Skeletal muscle tissue (tissue), 4 donors: ENCODE data around the gene MTG2. TPM values are rescaled to one million over a fixed set of nuclear protein-coding genes. Genes with fewer than 3 reads are reported as not detected.
A peak's percentile ranks its signal among the peaks of the same experiment; 100 is the strongest.

Source experiments
- H3K27ac ChIP-seq: one replicate; pipeline ENCODE4 v1.7.0; 2013; ENCODE audit warnings: mild to moderate bottlenecking, low read depth, low read length, inconsistent platforms
- H3K27me3 ChIP-seq, 3 donors: one replicate each; pipeline ENCODE4 v1.7.0; 2013; ENCODE audit warnings: low read length in 3 of 3; ENCODE audit not compliant: control insufficient read depth in 3 of 3, insufficient read depth in 3 of 3
- H3K36me3 ChIP-seq, 3 donors: one replicate each; pipeline ENCODE4 v1.7.0; 2013; ENCODE audit warnings: low read length in 3 of 3; ENCODE audit not compliant: control insufficient read depth in 3 of 3, insufficient read depth in 3 of 3
- H3K4me1 ChIP-seq, 3 donors: one replicate each; pipeline ENCODE4 v1.7.0; 2013; ENCODE audit warnings: low read length in 3 of 3, mild to moderate bottlenecking in 3 of 3; ENCODE audit not compliant: control insufficient read depth in 3 of 3, insufficient read depth in 3 of 3
- H3K4me3 ChIP-seq, 3 donors: one replicate each; pipeline ENCODE4 v1.7.0; 2013; ENCODE audit warnings: low read length in 3 of 3
- H3K9ac ChIP-seq, 3 donors: one replicate each; pipeline ENCODE4 v1.7.0; 2013; ENCODE audit warnings: low read length in 3 of 3, mild to moderate bottlenecking in 3 of 3, moderate library complexity in 2 of 3, low read depth in 1 of 3
- H3K9me3 ChIP-seq, 3 donors: one replicate each; pipeline ENCODE4 v1.7.0; 2013; ENCODE audit warnings: low read length in 3 of 3; ENCODE audit not compliant: control insufficient read depth in 3 of 3
- total RNA-seq: library from RNA; depleted of rRNA; stranded (reverse); fragments of >200 nt; gene quantifications from one replicate; pipeline ENCODE4 v1.2.3, GENCODE V29; 2014
- donor health status: Osteomylitis.

The MTG2 gene
- total RNA-seq, 1 donor from 2014 or later, result 10.4 TPM

GRCh38 chr20:62155428-62156253 is 27.2 kb upstream of the MTG2 start:
- Histone ChIP-seq H3K36me3 (peaks cover 6 to 16% (median 8%) of the 10 kb centered on the region in 3 donors), H3K4me3 (no peak overlapping the region), H3K9ac (no peak overlapping the region), H3K4me1 (peaks cover 11 to 26% (median 26%) of the 10 kb centered on the region in 3 donors), H3K27ac (no peak overlapping the region), H3K27me3 (no peaks in the 10 kb centered on the region), H3K9me3 (no peaks in the 10 kb centered on the region)

- H3K36me3 ChIP-seq, result peaks cover 11 to 22% (median 12%) of the 10 kb centered on the region in 3 donors
- H3K4me3 ChIP-seq, result no peak overlapping the region
- no peak overlapping the region for H3K27ac ChIP-seq
- H3K27me3 ChIP-seq, result no peaks in the 10 kb centered on the region
- H3K9ac ChIP-seq, result peak overlapping the region in 2 of 3 donors; percentile 33 to 66
- H3K9me3 ChIP-seq, result no peaks in the 10 kb centered on the region
- peaks cover 11 to 29% (median 20%) of the 10 kb centered on the region in 3 donors for H3K4me1 ChIP-seq
These were observed 26.6 kb upstream of the MTG2 start for GRCh38 chr20:62156254-62156556.

GRCh38 chr20:62156592-62157386 is 26.0 kb upstream of the MTG2 start:
- Histone ChIP-seq H3K9ac (peak overlapping the region in 2 of 3 donors; percentile 33 to 66), H3K27ac (no peak overlapping the region), H3K4me1 (peaks cover 11 to 29% (median 18%) of the 10 kb centered on the region in 3 donors), H3K27me3 (no peaks in the 10 kb centered on the region), H3K4me3 (no peak overlapping the region), H3K36me3 (peaks cover 15 to 24% (median 17%) of the 10 kb centered on the region in 3 donors), H3K9me3 (no peaks in the 10 kb centered on the region)

GRCh38 chr20:62157387-62158087 is 25.3 kb upstream of the MTG2 start:
- Histone ChIP-seq H3K27ac (no peak overlapping the region), H3K27me3 (no peaks in the 10 kb centered on the region), H3K36me3 (peaks cover 14 to 26% (median 22%) of the 10 kb centered on the region in 3 donors), H3K9ac (peak overlapping the region in 1 of 3 donors; percentile 50), H3K9me3 (no peaks in the 10 kb centered on the region), H3K4me3 (no peak overlapping the region), H3K4me1 (peaks cover 11 to 29% (median 18%) of the 10 kb centered on the region in 3 donors)

- H3K4me1 ChIP-seq, result peaks cover 11 to 29% (median 18%) of the 10 kb centered on the region in 3 donors
- no peaks in the 10 kb centered on the region for H3K9me3 ChIP-seq
- no peaks in the 10 kb centered on the region for H3K27me3 ChIP-seq
- H3K36me3 ChIP-seq, result peaks cover 18 to 31% (median 27%) of the 10 kb centered on the region in 3 donors
- no peak overlapping the region for H3K27ac ChIP-seq
- H3K4me3 ChIP-seq, result no peak overlapping the region
- H3K9ac ChIP-seq, result no peak overlapping the region
These were observed 24.8 kb upstream of the MTG2 start for GRCh38 chr20:62158088-62158400.

GRCh38 chr20:62158541-62158940 is 24.3 kb upstream of the MTG2 start:
- H3K27ac ChIP-seq, result no peak overlapping the region
- peaks cover 11 to 29% (median 18%) of the 10 kb centered on the region in 3 donors for H3K4me1 ChIP-seq
- no peak overlapping the region for H3K4me3 ChIP-seq
- H3K36me3 ChIP-seq, result peaks cover 21 to 32% (median 28%) of the 10 kb centered on the region in 3 donors
- H3K9me3 ChIP-seq, result no peaks in the 10 kb centered on the region
- H3K27me3 ChIP-seq, result no peaks in the 10 kb centered on the region
- H3K9ac ChIP-seq, result no peak overlapping the region

- H3K9me3 ChIP-seq, result no peaks in the 10 kb centered on the region
- peaks cover 11 to 29% (median 18%) of the 10 kb centered on the region in 3 donors for H3K4me1 ChIP-seq
- H3K4me3 ChIP-seq, result no peak overlapping the region
- no peak overlapping the region for H3K27ac ChIP-seq
- H3K36me3 ChIP-seq, result peaks cover 25 to 34% (median 31%) of the 10 kb centered on the region in 3 donors
- H3K9ac ChIP-seq, result no peak overlapping the region
- H3K27me3 ChIP-seq, result no peaks in the 10 kb centered on the region
These were observed 23.8 kb upstream of the MTG2 start for GRCh38 chr20:62159052-62159451.

- peaks cover 32 to 36% (median 35%) of the 10 kb centered on the region in 3 donors for H3K36me3 ChIP-seq
- peak overlapping the region in 2 of 3 donors; percentile 51 to 54 for H3K9ac ChIP-seq
- no peak overlapping the region for H3K27ac ChIP-seq
- H3K4me3 ChIP-seq, result peak overlapping the region in 1 of 3 donors; percentile 29
- H3K27me3 ChIP-seq, result no peaks in the 10 kb centered on the region
- peaks cover 11 to 29% (median 18%) of the 10 kb centered on the region in 3 donors for H3K4me1 ChIP-seq
- H3K9me3 ChIP-seq, result no peaks in the 10 kb centered on the region
These were observed 23.0 kb upstream of the MTG2 start for GRCh38 chr20:62159839-62160238.

GRCh38 chr20:62160253-62160652 is 22.6 kb upstream of the MTG2 start:
- Histone ChIP-seq H3K4me1 (peaks cover 11 to 29% (median 18%) of the 10 kb centered on the region in 3 donors), H3K27ac (no peak overlapping the region), H3K27me3 (no peaks in the 10 kb centered on the region), H3K9me3 (no peaks in the 10 kb centered on the region), H3K4me3 (no peak overlapping the region), H3K9ac (no peak overlapping the region), H3K36me3 (peaks cover 37 to 40% (median 38%) of the 10 kb centered on the region in 3 donors)
